GM12891 (cell line): ENCODE results near the gene TRIM4.

Experiments used
- POLR2A ChIP-seq: IDR thresholded peaks from 2 replicates; pipeline ENCODE4 v1.6.1; 2011; ENCODE audit warnings: low read depth, low read length, control low read depth
- POLR2AphosphoS5 ChIP-seq: IDR thresholded peaks from 2 replicates; pipeline ENCODE4 v1.6.1; 2011; ENCODE audit warnings: low read depth, low read length, control low read depth

DNA sequence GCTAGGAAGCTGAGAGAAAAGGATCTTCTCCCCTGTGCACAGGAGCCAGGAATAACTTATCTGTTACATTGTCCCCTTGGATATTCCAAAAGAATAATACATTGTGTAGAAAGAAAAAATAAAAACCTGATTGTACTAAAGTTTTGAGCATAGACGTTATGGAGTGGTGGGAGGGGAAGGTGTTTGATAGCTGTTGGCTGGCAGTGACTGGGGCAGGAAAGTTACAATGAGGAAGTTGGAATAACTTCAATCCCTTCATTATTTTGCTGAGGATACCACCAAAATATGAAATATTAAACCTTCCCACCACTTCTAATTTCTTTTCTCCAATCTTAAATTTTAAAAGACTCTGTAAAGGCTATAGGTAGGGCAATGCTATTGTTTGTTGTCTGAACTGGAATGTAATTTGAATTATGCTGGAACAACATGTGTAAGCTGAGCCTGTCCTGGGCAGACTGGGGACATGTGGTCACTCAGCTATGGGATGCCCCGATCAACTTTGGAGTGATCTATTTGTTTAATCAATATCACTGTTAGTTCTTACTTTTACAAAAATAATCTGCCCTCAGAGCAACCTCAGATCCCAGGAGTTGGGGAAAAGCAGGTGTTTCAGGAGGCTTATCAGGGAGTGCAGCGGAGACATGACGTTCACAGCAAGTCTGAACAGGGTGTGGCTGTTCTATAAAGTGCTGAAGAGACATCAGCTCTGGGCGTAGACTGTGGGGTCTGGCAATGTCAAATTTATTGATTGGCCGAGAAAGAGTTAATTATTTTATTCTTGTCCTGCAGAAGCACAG is 70.7 kb downstream of the TRIM4 start:
- TF ChIP-seq POLR2A = no peak
- TF ChIP-seq POLR2AphosphoS5 = no peak
